Stimulated activated CD4-positive, alpha-beta T cell treated with anti-CD3 and anti-CD28 coated beads, TNF-alpha, amount 100 ng/mL, for 4 hours (primary cell): Measurements from ENCODE around the gene CADPS2.

ENCODE experiments used
- DNase-seq, 3 experiments: peaks; one replicate each; pipeline ENCODE4 v3.0.0-alpha.2; 2020; ENCODE audit warnings: low read depth in 3 of 3

CADPS2 gene

GRCh38 chr7:122886357-122887081, at the start of gene CADPS2:
Gene CADPS2, minus strand, starts transcription at chr7:122886460. Its CDS starts 123 bp downstream, at chr7:122886337.
- DNase-seq = no peak

- no peak for DNase-seq
These were observed 49.4 kb upstream of the CADPS2 start for GRCh38 chr7:122935620-122936019.

- DNase-seq = no peak
These were observed 33.5 kb upstream of the CADPS2 start for GRCh38 chr7:122919643-122920181.

DNA sequence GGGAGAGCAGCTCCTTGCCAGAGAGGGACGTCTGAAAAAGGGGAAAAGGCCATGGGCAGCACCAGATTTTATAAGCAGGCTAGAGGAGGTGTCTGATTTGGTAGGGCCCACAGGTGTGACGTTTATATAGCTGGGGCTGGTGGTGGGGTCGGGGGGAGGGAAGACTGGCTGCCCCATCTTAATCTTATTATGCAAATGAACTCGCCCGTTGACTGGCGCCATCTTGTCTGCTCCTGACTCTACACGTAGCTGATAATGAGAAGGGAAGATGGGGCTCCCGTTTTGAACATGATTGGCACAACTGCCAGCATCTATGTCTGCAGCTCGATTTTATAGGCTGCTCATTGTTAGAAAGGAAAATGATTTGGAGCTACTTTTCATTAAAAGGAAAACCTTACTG, 28.6 kb upstream of the CADPS2 start:
- no peak for DNase-seq

- DNase-seq = no peak
These were observed 27.3 kb upstream of the CADPS2 start for GRCh38 chr7:122913608-122914007.

- no peak for DNase-seq
These were observed 16.7 kb upstream of the CADPS2 start for GRCh38 chr7:122902751-122903495.

GRCh38 chr7:122901250-122901649, 15.0 kb upstream of the CADPS2 start:
- no peak for DNase-seq

DNA sequence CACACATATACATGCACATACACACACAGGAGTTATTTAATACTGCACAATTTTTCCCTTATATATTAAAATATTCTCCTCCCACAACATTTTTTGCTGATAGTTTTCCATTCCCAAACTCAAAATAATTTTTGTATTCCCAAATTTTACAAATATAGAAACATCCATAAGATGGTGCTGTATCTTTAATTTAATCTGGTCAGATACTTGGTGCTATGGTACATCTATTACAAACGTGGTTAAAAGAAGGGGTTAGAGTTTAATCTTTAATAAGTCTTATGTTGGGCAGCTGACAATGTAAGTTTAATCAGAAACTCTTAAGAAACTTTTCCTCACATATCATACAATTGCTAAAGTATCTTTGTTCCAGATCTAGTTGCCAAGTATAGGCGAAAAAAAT, 10.2 kb upstream of the CADPS2 start:
- DNase-seq = no peak

DNA sequence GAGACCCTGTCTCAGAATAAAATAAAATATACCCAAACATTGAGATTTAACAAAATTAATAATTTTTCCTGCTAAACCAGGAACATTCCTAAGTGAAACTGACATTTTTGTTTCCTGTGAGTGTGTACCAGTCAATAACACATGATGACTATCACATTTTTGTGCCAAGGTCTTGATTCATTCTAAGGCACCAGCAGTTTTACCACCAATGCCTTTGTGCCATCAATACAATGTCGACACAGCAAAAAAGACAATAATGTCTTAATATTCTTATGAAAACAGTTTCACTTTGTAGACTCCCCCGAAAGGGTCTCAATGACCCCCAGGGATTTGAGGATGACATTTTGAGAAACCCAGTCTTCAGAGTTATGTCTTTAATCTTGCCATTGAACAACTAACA, 7.2 kb upstream of the CADPS2 start:
- DNase-seq = no peak

DNA sequence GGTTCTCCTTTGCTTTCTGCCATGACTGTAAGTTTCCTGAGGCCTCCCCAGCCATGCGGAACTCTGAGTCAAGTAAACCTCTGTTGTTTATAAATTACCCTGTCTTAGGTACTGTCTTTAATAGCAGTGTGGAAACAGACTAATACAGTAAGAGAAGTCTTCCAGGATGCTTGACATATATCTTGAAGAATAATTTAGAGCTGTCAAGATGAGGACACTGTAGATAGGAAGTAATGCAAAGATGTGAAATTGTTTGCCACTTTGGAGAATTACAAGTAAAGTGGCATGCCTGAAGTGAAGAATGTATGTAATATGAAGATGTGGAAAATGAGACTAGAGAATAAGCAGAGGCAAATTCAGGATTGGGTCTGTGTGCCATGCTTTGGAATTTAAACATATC, 2.9 kb upstream of the CADPS2 start:
- no peak for DNase-seq

DNA sequence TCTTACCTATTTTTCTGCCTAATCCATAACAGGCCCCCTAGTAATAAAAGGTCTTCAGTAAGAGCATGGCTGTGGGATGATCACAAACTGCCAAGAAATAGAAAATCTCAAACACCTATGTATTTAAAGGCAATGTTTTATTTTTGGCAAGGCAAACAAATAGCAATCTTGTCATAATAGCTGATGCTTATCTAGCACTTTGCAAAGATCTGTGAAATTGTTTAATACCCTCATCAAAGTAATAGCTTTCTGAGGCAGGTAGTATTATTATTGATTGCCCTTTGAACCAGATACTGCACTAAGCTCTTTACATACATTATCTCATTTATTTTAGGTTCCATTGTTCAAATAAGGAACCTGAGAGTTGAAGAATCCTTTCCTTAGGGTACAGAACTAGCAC, 1.6 kb upstream of the CADPS2 start:
- DNase-seq = no peak

- DNase-seq = no peak
These were observed 938 bp upstream of the CADPS2 start for GRCh38 chr7:122887198-122887597.

- no peak for DNase-seq
These were observed 490 bp downstream of the CADPS2 start for GRCh38 chr7:122885583-122886356.

- DNase-seq = no peak
These were observed 2.1 kb downstream of the CADPS2 start for GRCh38 chr7:122884186-122884585.

GRCh38 chr7:122883049-122883680, 3.1 kb downstream of the CADPS2 start:
- no peak for DNase-seq

GRCh38 chr7:122881324-122881723, 4.9 kb downstream of the CADPS2 start:
- DNase-seq = no peak

- no peak for DNase-seq
These were observed 17.0 kb downstream of the CADPS2 start for GRCh38 chr7:122869260-122869659.

- no peak for DNase-seq
These were observed 18.7 kb downstream of the CADPS2 start for GRCh38 chr7:122867471-122867980.

GRCh38 chr7:122864838-122865237, 21.4 kb downstream of the CADPS2 start:
- no peak for DNase-seq

DNA sequence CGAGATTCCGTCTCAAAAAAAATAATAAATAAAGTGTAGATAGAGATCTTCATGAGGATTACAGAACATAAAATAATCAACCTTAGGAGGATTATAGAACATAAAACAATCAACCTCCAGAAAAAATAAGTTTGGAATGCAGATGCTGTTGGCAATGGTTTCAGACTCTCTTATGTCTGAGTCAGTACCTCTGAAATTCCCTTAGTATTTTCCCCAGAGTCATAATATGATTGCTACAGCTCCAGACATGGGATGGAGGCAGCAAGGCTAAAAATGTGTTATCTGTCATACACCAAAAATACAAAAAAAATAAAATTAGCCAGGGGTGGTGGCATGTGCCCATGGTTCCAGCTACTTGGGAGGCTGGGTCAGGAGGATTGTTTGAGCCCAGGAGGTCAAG, 22.2 kb downstream of the CADPS2 start:
- no peak for DNase-seq

DNA sequence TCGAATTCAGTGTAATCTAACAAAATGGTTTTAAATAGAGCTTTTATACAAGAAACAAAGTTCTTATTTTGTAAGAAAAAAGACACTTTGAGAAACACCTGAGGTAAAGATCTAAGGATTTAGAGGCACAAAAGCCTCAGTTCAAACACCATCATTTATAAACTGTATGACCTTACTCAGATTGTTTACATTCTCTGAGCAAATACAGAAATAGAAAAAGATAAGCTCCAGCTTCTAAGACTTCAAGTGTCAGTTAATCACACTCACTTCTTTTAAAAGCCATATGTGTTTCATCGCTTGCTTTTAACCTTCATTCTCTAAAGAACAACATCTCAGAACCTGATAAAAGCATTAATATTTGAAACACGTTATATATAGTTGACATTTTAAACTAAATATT, 27.9 kb downstream of the CADPS2 start:
- no peak for DNase-seq

GRCh38 chr7:122850528-122850927, 35.7 kb downstream of the CADPS2 start:
- DNase-seq = no peak
